Left cardiac atrium (tissue), 4 donors: ENCODE measurements around the gene LUC7L2. TPM values are rescaled to one million over a fixed set of nuclear protein-coding genes. Genes with fewer than 3 reads are reported as not detected.
"Not testable (repeated sequence)": the region's sequence is repeated elsewhere in the genome, so short reads cannot be mapped to it uniquely, and the experiment has no call there.

Experiments used
- ATAC-seq, 2 donors: fragments of 200-7000 bp; cut with Tn5 transposase; one replicate each; pipeline ENCODE4 v1.9.1; 2020; ENCODE audit warnings: mild to moderate bottlenecking in 2 of 2, moderate library complexity in 2 of 2
- DNase-seq: peaks from one replicate; pipeline ENCODE4 v3.0.0-alpha.2; 2020
- intact Hi-C, 2 donors: fragments of 100-400 bp; cut with DNase I; formaldehyde crosslinking; loops; one replicate each; pipeline versions ENCODE4 v1.14.1 to v1.15.1; 2022 to 2023
- total RNA-seq, 2 donors: library from RNA; stranded (reverse); fragmentation: NEBNext Ultra II Directional; extraction: Animal tissue kit (Norgen Biotek cat#: 25700); gene quantifications; one replicate each; pipeline ENCODE4 v1.2.1, GENCODE V29; 2021
- donor health status: DM: no; HTN: yes; CAD: no.
- donor health status: DM: no; HTN: yes; CAD: no; lungs with severe emphysema.
- donor health status: DM: yes; HTN: yes; CAD: no.
- donor health status: Dilated cardiomyopathy.

The LUC7L2 gene
- total RNA-seq, 2 donors from 2014 or later: 46.4 to 52.3 TPM

DNA sequence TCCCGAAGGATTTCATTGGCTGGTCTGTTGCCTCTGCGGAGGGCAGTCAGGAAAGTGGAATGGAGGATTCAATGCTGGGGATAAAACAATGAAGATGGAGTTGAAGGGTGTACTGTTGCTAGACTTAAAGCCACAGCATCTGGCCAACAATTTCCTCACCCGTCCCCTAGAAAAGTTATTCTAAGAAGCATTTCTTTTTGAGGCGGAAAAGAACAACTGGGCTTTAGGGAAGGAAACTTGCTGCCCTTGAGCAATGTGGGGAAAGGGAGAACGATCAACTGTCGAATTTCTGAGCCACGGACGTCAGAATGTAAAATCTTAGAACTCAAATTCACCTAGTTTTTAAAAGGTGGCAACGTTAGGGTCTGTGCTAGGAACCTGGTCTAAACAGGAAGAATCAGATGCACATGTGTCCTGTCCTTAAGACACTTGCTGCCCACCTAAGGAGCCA is 17.9 kb upstream of the LUC7L2 start:
- intact Hi-C loops: loop anchor here in 1 of 2 donors (2.0 kb wide), 1 partner anchor 17 kb away; the partner anchor contains the start of gene LUC7L2
- ATAC-seq: no peak

GRCh38 chr7:139345042-139345441 is 14.7 kb upstream of the LUC7L2 start:
- ATAC-seq (no peak), DNase-seq (no peak)
- intact Hi-C loops: no loop called here

More for the DNA sequence above, 17.9 kb upstream of the LUC7L2 start:
- DNase-seq: no peak

DNA sequence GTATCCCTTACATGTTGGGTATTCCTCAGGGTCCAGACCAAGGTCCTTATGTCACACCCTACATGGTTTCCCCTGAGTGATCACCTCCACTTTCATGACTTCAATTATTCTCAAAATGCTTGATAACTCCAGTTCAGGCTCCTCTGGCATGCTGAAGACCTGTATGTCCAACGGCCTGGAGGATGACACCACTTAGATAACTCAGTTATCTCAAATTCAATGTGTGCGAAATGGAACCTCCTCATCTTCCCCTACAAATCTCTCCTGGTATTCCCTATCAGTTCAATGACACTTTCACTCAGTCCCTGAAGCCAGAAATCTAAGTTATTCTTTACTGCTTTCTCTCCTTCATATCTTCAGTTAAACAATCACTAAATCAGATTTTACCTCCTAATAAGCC is 8.7 kb upstream of the LUC7L2 start:
- intact Hi-C loops: no loop called here
- DNase-seq (no peak), ATAC-seq (no peak)

- DNase-seq: no peak
- intact Hi-C loops: no loop called here
- no peak for ATAC-seq
Measured at GRCh38 chr7:139354729-139355128, 5.0 kb upstream of the LUC7L2 start.

- ATAC-seq (no peak), DNase-seq (no peak)
- intact Hi-C loops: no loop called here
Measured at GRCh38 chr7:139355320-139355719, 4.4 kb upstream of the LUC7L2 start.

GRCh38 chr7:139357729-139358506 is 1.8 kb upstream of the LUC7L2 start:
- intact Hi-C loops: loop anchor here in 1 of 2 donors (2.0 kb wide), 1 partner anchor 17 kb away; the partner anchor contains the start of gene FMC1
- DNase-seq, ATAC-seq: not testable (repeated sequence)

DNA sequence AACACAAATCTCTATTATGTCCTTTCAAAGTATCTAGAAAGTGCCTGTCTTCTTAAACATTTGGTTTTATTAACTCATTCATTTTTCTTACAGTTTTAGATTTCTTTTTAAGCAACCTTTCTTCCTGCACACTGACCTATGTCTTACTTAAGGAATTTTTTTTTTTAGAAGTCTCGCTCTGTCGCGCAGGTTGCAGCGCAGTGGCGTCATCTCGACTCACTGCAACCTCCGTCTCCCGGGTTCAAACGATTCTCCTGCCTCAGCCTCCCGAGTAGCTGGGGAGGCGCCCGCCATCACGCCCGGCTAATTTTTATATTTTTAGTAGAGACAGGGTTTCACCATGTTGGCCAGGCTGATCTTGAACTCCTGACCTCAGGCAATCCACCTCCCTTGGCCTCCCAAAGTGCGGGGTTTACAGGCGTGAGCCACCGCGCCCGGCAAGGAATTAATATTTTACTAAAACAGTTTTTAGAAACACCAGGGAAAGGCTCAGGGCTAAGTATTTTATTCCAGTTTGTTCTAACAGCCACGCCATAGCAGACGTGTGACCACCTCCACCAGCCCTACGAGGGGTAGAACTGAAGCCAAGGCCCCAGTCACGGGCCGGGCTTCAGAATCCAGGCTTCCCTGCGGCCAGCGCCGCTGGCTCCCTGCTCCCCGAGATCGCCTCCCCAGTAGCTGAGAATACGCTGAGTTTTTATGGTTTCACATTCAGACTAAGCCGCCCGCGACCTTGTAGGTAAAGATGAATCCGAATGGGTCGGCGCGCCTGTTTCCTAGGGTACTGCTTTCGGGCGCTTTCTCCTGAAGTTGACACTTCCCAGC is 941 bp upstream of the LUC7L2 start:
- intact Hi-C loops: loop anchor here in 1 of 2 donors (2.0 kb wide), 1 partner anchor 18 kb away; the partner anchor contains the start of gene FMC1
- ATAC-seq: peak; percentile 3 to 12
- no peak for DNase-seq

GRCh38 chr7:139360210-139360947 is 685 bp downstream of the LUC7L2 start:
- intact Hi-C loops: loop anchor here in 1 of 2 donors (10.0 kb wide), 1 partner anchor 54 kb away; no protein-coding TSS in a partner anchor
- ATAC-seq: peak; percentile 88 to 92
- DNase-seq: peak; percentile 97

GRCh38 chr7:139360948-139361307 is 1.2 kb downstream of the LUC7L2 start:
- ATAC-seq: no peak
- intact Hi-C loops: loop anchor here in 1 of 2 donors (10.0 kb wide), 1 partner anchor 54 kb away; no protein-coding TSS in a partner anchor
- DNase-seq: no peak

DNA sequence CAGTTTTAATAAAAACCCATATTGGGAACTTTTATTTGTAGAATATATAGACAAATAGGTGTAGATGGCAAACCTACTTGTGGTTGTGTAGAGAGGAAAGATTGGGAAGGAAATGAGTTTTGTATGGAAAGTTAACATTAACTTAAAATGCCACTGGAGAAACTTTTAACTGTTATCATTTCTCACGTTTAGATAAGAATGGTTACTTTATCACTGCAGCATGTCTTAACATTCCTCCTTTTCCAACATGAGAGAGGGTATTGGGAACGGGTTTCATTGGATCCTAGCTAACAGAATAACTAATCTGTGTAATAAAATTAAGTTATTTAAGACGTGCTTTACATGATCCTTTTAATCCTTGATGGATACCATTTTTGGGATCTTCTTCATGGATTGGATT is 1.8 kb downstream of the LUC7L2 start:
- DNase-seq (no peak), ATAC-seq (no peak)
- intact Hi-C loops: loop anchor here in 1 of 2 donors (10.0 kb wide), 1 partner anchor 53 kb away; no protein-coding TSS in a partner anchor

- intact Hi-C loops: loop anchor here in 1 of 2 donors (10.0 kb wide), 1 partner anchor 52 kb away; no protein-coding TSS in a partner anchor
- ATAC-seq: no peak
- DNase-seq: no peak
Measured at GRCh38 chr7:139362302-139362701, 2.6 kb downstream of the LUC7L2 start.

GRCh38 chr7:139362981-139363380 is 3.3 kb downstream of the LUC7L2 start:
- DNase-seq (no peak), ATAC-seq (no peak)
- intact Hi-C loops: loop anchor here in 1 of 2 donors (10.0 kb wide), 1 partner anchor 52 kb away; no protein-coding TSS in a partner anchor

DNA sequence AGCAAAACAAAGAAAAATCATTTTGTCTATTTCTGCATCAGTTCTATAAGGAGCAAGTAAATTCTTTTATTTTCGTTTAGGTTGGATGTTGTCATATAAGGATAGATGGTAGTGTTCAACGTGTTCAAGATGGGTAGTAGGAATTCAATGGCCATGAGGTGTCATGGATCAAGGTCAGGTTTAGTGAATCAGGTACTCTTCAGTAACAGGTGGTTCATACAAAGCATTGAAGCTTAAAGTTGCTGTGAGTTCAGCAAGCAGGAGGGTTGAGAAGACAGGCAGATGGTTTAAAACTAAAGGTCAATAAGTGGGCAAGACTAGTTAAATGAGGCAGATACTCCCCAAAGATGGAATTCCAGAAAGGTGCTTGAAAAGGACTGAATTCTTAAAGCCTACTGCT is 5.6 kb downstream of the LUC7L2 start:
- DNase-seq (no peak), ATAC-seq (no peak)
- intact Hi-C loops: loop anchor here in 1 of 2 donors (10.0 kb wide), 1 partner anchor 49 kb away; no protein-coding TSS in a partner anchor

GRCh38 chr7:139366400-139366799 is 6.7 kb downstream of the LUC7L2 start:
- intact Hi-C loops: loop anchor here in 1 of 2 donors (10.0 kb wide), 1 partner anchor 48 kb away; no protein-coding TSS in a partner anchor

DNA sequence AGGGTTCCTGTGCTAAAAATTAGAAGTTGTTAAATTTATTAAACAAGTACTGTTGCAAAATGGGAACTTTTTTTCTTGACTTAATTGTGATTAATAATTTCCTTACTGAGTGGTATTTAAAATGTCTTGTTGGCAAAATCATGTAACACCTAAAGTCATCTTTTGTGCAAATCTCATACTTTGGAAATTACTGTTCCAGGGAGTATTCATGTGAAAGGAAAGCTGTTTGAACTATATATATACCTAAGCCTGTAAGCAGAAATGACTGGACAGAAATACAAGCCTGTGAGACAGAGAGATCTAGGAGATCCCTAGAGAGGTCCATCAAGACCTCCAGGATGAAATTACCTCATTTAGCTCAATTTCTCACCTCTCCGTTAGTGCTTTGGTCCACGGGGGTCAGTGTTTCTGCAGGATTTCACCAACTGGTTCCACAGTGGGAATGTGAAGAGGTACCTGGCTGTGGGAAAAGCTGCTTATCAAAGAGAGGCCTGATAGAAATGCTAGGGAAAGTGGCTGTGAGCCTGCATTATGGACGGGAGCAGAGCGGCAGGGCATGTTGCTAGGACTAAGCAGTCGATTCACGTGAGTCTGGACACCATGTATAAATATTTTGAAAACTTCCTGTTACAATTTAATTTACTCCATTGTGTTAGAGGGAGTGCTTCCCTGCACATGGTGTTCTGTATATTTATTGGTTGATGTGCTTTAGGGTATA is 7.9 kb downstream of the LUC7L2 start:
- intact Hi-C loops: loop anchor here in 1 of 2 donors (10.0 kb wide), 1 partner anchor 47 kb away; no protein-coding TSS in a partner anchor
- peak in 1 of 2 donors; percentile 15 for ATAC-seq
- DNase-seq: no peak

More at GRCh38 chr7:139366400-139366799, 6.7 kb downstream of the LUC7L2 start:
- no peak for DNase-seq
- ATAC-seq: no peak

DNA sequence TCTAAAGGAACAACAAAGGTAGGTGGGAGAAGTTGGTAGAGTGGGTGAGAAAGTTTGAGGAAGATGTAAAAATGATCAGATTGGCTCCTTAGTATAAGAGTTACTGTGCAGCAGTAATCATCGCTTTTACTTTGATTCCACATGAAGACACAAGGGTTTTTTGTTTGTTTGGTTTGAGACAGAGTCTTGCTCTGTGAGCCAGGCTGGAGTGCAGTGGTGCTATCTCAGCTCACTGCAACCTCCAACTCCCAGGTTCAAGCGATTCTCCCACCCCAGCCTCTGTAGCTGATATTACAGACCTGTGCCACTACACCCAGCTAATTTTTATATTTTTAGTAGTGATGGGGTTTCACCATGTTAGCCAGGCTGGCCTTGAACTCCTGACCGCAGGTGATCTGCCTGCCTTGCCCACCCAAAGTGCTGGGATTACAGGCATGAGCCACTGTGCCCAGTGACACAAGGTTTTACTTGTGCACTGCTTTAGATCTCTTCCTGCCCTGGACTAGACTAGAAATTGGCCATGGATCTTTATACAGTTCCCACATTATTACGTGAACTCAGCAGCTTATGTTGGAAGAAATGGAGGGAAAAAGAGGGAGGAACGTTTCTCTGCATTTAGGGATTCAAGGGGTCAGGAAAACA is 10.7 kb downstream of the LUC7L2 start:
- intact Hi-C loops: no loop called here
- no peak for DNase-seq
- ATAC-seq: no peak

- intact Hi-C loops: no loop called here
- DNase-seq (no peak), ATAC-seq (no peak)
Measured at GRCh38 chr7:139370943-139371313, 11.2 kb downstream of the LUC7L2 start.

GRCh38 chr7:139374246-139374645 is 14.6 kb downstream of the LUC7L2 start:
- no peak for DNase-seq
- intact Hi-C loops: no loop called here
- ATAC-seq: no peak
